ENCODE measurements around the gene RECK. TPM values are rescaled to one million over a fixed set of nuclear protein-coding genes. Genes with fewer than 3 reads are reported as not detected.

Gene RECK
- total RNA-seq, 1 donor from 2014 or later: 11.1 TPM

- Mint-ChIP-seq H3K36me3 (ENCODE audit: unreplicated experiment) (no peaks in the 10 kb centered on the region), H3K4me3 (ENCODE audit: unreplicated experiment) (no peak overlapping the region), H3K9me3 (ENCODE audit: unreplicated experiment) (peaks cover 1% of the 10 kb centered on the region), H3K27me3 (ENCODE audit: unreplicated experiment) (peaks cover 2% of the 10 kb centered on the region), H3K27ac (ENCODE audit: unreplicated experiment) (no peak overlapping the region), H3K4me1 (ENCODE audit: low read depth, unreplicated experiment) (peaks cover 11% of the 10 kb centered on the region)
- DNase-seq: no peak
- no peak for TF ChIP-seq CTCF (IDR thresholded peaks at IDR 0.05; ENCODE audit: partially characterized antibody, unreplicated experiment)
Measured at GRCh38 chr9:36039696-36040095, 3.0 kb downstream of the RECK start.

- peaks cover 2% of the 10 kb centered on the region for H3K27me3 Mint-ChIP-seq (ENCODE audit: unreplicated experiment)
- no peaks in the 10 kb centered on the region for H3K36me3 Mint-ChIP-seq (ENCODE audit: unreplicated experiment)
- DNase-seq: no peak
- peaks cover 14% of the 10 kb centered on the region for H3K4me1 Mint-ChIP-seq (ENCODE audit: low read depth, unreplicated experiment)
- H3K27ac Mint-ChIP-seq (ENCODE audit: unreplicated experiment): no peak overlapping the region
- no peak for TF ChIP-seq CTCF (IDR thresholded peaks at IDR 0.05; ENCODE audit: partially characterized antibody, unreplicated experiment)
- peaks cover 1% of the 10 kb centered on the region for H3K9me3 Mint-ChIP-seq (ENCODE audit: unreplicated experiment)
- H3K4me3 Mint-ChIP-seq (ENCODE audit: unreplicated experiment): no peak overlapping the region
Measured at GRCh38 chr9:36040271-36040925, 3.7 kb downstream of the RECK start.

- TF ChIP-seq CTCF (IDR thresholded peaks at IDR 0.05; ENCODE audit: partially characterized antibody, unreplicated experiment): no peak
- Mint-ChIP-seq H3K4me1 (ENCODE audit: low read depth, unreplicated experiment) (peaks cover 19% of the 10 kb centered on the region), H3K9me3 (ENCODE audit: unreplicated experiment) (peaks cover 1% of the 10 kb centered on the region), H3K27ac (ENCODE audit: unreplicated experiment) (no peak overlapping the region), H3K36me3 (ENCODE audit: unreplicated experiment) (no peaks in the 10 kb centered on the region), H3K4me3 (ENCODE audit: unreplicated experiment) (no peak overlapping the region), H3K27me3 (ENCODE audit: unreplicated experiment) (no peaks in the 10 kb centered on the region)
- DNase-seq: no peak
Measured at GRCh38 chr9:36041506-36041905, 4.8 kb downstream of the RECK start.

GRCh38 chr9:36045610-36046009, 8.9 kb downstream of the RECK start:
- no peaks in the 10 kb centered on the region for H3K27me3 Mint-ChIP-seq (ENCODE audit: unreplicated experiment)
- no peak for DNase-seq
- no peaks in the 10 kb centered on the region for H3K36me3 Mint-ChIP-seq (ENCODE audit: unreplicated experiment)
- no peak for TF ChIP-seq CTCF (IDR thresholded peaks at IDR 0.05; ENCODE audit: partially characterized antibody, unreplicated experiment)
- peaks cover 18% of the 10 kb centered on the region for H3K4me1 Mint-ChIP-seq (ENCODE audit: low read depth, unreplicated experiment)
- no peaks in the 10 kb centered on the region for H3K9me3 Mint-ChIP-seq (ENCODE audit: unreplicated experiment)
- no peak overlapping the region for H3K27ac Mint-ChIP-seq (ENCODE audit: unreplicated experiment)
- no peak overlapping the region for H3K4me3 Mint-ChIP-seq (ENCODE audit: unreplicated experiment)

- Mint-ChIP-seq H3K4me1 (ENCODE audit: low read depth, unreplicated experiment) (peaks cover 18% of the 10 kb centered on the region), H3K9me3 (ENCODE audit: unreplicated experiment) (no peaks in the 10 kb centered on the region), H3K36me3 (ENCODE audit: unreplicated experiment) (no peaks in the 10 kb centered on the region), H3K27ac (ENCODE audit: unreplicated experiment) (no peak overlapping the region), H3K27me3 (ENCODE audit: unreplicated experiment) (no peaks in the 10 kb centered on the region), H3K4me3 (ENCODE audit: unreplicated experiment) (no peak overlapping the region)
- no peak for DNase-seq
- no peak for TF ChIP-seq CTCF (IDR thresholded peaks at IDR 0.05; ENCODE audit: partially characterized antibody, unreplicated experiment)
Measured at GRCh38 chr9:36046923-36047322, 10.2 kb downstream of the RECK start.
